GM12892 (cell line): ENCODE results near the gene LRP11.

Experiments
- POLR2A ChIP-seq: IDR thresholded peaks from 2 replicates; pipeline ENCODE4 v1.6.1; 2011; ENCODE audit warnings: low read depth, low read length, control low read depth
- POLR2AphosphoS5 ChIP-seq: IDR thresholded peaks from 2 replicates; pipeline ENCODE4 v1.6.1; 2011; ENCODE audit warnings: low read depth, low read length, control low read depth

- no peak for TF ChIP-seq POLR2A
- TF ChIP-seq POLR2AphosphoS5: no peak
Measured at GRCh38 chr6:149881860-149882259, 17.7 kb upstream of the LRP11 start.
